HG03521 (cell line): ENCODE results near the gene NPIPA1.
A peak's percentile ranks its signal among the peaks of the same experiment; 100 is the strongest.
"Not testable (repeated sequence)": the region's sequence is repeated elsewhere in the genome, so short reads cannot be mapped to it uniquely, and the experiment has no call there.

Experiments used
- ATAC-seq: cut with Tn5 transposase; IDR thresholded peaks from one replicate; pipeline ENCODE4 v1.9.1; 2021; ENCODE audit warnings: mild to moderate bottlenecking, moderate library complexity; ENCODE audit not compliant: unreplicated experiment

Gene NPIPA1

DNA sequence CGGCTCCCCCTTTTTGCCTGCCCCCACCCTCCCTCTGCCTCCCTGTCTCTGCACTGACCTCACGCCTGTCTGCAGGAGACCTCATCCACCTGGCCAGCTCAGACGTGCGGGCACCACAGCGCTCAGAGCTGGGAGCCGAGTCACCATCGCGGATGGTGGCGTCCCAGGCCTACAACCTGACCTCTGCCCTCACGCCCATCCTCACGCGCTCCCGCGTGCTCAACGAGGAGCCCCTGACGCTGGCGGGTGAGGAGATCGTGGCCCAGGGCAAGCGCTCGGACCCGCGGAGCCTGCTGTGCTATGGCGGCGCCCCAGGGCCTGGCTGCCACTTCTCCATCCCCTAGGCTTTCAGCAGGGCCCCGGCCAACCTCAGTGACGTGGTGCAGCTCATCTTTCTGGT, 8.1 kb upstream of the NPIPA1 start:
- not testable (repeated sequence) for ATAC-seq

DNA sequence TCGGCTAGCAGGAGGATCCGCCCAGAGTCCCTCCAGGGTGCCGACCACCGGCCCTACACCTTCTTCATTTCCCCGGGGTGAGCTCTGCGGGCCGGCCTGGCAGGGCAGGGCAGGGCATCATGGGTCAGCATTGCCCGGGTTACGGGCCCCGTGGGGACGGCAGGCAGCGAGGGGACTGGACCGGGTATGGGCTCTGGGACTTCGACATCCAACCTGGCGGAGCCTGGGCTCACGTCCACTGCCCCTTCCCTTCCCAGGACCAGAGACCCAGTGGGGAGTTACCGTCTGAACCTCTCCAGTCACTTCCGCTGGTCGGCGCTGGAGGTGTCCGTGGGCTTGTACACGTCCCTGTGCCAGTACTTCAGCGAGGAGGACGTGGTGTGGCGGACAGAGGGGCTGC, 7.0 kb upstream of the NPIPA1 start:
- not testable (repeated sequence) for ATAC-seq

DNA sequence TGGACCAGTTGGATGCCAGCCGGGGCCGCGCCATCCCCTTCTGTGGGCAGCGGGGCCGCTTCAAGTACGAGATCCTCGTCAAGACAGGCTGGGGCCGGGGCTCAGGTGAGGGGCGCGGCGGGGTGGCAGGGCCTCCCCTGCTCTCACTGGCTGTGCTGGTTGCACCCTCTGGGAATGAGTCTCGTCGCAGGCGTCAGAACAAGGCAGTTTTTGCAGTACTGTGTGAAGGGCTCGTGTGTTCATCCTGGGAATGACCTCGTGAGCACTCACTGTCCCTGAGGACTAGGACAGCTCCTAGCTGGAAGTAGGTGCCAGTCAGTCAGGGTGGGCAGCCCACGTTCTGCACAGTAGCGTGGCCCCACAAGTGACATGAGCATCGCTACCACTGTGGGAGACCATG, 6.3 kb upstream of the NPIPA1 start:
- ATAC-seq: not testable (repeated sequence)

DNA sequence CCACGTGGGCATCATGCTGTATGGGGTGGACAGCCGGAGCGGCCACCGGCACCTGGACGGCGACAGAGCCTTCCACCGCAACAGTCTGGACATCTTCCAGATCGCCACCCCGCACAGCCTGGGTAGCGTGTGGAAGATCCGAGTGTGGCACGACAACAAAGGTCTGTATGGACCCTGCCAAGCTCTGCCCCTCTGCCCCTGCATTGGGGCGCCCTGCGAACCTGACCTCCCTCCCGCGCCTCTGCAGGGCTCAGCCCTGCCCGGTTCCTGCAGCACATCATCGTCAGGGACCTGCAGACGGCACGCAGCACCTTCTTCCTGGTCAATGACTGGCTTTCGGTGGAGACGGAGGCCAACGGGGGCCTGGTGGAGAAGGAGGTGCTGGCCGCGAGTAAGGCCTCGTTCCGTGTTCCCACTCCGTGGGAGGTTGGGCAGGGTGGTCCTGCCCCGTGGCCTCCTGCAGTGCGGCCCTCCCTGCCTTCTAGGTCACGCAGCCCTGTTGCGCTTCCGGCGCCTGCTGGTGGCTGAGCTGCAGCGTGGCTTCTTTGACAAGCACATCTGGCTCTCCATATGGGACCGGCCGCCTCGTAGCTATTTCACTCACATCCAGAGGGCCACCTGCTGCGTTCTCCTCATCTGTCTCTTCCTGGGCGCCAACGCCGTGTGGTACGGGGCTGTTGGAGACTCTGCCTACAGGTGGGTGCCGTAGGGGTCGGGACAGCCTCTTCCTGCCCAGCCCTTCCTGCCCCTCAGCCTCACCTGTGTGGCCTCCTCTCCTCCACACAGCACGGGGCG, 4.5 kb upstream of the NPIPA1 start:
- ATAC-seq: not testable (repeated sequence)

- not testable (repeated sequence) for ATAC-seq
These were observed 751 bp downstream of the NPIPA1 start for GRCh38 chr16:14937994-14938393.

- ATAC-seq: not testable (repeated sequence)
These were observed 5.4 kb downstream of the NPIPA1 start for GRCh38 chr16:14942686-14943085.

- ATAC-seq: no peak
These were observed 18.4 kb downstream of the NPIPA1 start for GRCh38 chr16:14955546-14956231.

GRCh38 chr16:14957576-14958322, 20.5 kb downstream of the NPIPA1 start:
- no peak for ATAC-seq

- ATAC-seq: no peak
These were observed 21.0 kb downstream of the NPIPA1 start for GRCh38 chr16:14958323-14958600.

- ATAC-seq: no peak
These were observed 21.7 kb downstream of the NPIPA1 start for GRCh38 chr16:14958970-14959369.

DNA sequence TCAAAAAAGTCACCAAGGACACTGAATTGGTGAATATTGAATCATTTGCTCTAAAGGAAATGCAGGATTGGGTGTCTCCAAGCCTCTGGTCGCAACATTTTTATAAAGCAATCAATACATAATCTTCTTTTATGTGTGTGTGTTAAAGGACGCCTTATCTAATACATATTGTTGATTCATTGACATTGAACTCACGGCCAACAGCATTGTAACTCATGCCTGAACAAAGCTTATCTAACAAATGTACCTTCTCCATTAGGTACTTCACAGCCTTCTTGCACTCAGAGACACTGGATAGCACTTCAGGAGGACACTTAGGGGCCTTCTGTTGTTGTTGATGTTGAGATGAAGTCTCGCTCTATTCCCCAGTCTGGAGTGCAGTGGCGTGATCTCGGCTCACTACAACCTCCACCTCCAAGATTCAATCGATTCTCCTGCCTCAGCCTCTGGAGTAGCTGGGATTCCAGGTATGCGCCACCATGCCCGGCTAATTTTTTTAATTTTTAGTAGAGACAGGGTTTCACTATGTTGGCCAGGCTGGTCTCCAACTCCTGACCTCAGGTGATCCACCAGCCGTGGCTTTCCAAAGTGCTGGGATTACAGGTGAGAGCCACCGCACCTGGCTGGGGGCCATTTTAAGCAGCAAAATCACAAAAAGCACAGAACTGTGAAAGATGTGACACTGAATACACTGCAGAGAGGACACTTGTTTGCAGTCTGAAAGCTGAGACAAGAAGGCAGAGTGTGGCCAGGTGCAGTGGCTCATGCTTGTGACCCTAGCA, 24.4 kb downstream of the NPIPA1 start:
- no peak for ATAC-seq

GRCh38 chr16:14963281-14964173, 26.3 kb downstream of the NPIPA1 start:
- ATAC-seq: no peak

DNA sequence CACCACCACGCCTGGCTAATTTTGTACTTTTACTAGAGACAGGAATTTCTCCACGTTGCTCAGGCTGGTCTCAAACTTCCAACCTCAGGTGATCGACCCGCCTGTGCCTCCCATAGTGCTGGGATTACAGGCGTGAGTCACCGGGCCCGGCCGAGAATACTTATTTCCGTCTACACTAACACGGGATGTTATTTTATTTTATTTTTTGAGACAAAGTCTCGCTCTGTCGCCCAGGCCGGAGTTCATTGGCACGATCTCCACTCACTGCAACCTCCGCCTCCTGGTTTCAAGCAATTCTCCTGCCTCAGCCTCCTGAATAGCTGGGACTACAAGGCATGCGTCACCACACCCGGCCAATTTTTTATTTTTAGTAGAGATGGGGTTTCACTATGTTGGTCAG, 28.1 kb downstream of the NPIPA1 start:
- no peak for ATAC-seq

DNA sequence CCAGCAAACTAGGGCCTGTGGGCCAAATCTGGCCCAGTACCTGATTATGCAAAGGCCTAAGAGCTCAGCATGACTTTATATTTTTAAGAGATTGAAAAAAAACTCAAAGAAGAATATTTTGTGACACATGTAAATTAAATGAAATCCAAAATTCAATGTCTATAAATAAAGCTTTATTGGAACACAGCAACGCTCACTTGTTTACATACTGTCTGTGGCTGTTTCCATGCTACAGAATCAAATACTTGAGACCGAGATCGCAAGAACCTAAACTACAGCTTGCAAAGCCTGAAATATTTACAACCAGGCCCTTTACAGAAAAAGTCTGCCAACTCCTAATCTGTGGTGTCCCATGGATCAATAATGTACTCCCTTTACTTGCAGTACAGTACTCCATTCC, 32.6 kb downstream of the NPIPA1 start:
- ATAC-seq: not testable (repeated sequence)

GRCh38 chr16:14971621-14972228, 34.5 kb downstream of the NPIPA1 start:
- not testable (repeated sequence) for ATAC-seq

- ATAC-seq: not testable (repeated sequence)
These were observed 36.6 kb downstream of the NPIPA1 start for GRCh38 chr16:14973785-14974322.

DNA sequence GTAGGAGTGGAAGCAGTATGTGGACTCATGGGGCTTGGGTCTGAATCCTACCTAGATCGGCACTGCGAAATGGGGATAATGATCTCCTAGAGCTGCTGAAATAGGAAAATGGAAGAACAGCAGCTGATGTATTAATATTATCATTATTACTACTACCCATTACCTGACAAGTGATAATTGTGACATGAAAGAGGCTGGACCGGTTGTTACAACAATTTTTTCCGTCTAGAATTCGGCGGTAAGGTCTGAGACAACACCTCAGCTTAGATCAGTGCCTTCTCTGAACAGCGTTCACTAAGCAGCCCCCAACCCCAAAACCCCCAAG, 37.0 kb downstream of the NPIPA1 start:
- ATAC-seq: not testable (repeated sequence)

GRCh38 chr16:14974656-14975417, 37.6 kb downstream of the NPIPA1 start, which contains the start of gene PDXDC1:
TSS of gene PDXDC1 (plus strand) at chr16:14975026. CDS start at chr16:14975200, 174 bp downstream.
- ATAC-seq: peak; percentile 93
